ENCODE data around the gene TIGAR.
A peak's percentile ranks its signal among the peaks of the same experiment; 100 is the strongest.

Gene TIGAR

DNA sequence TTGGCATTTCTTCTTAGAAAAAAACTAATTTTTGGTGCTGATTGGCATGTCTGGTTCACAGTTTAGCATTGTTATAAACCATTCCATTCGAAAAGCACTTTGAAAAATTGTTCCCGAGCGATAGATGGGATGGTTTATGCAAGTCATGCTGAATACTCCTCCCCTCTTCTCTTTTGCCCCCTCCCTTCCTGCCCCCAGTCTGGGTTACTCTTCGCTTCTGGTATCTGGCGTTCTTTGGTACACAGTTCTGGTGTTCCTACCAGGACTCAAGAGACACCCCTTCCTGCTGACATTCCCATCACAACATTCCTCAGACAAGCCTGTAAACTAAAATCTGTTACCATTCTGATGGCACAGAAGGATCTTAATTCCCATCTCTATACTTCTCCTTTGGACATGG is 20.1 kb upstream of the TIGAR start:
- no peak for DNase-seq (ENCODE audit: low read depth in 1 of 2, low spot score in 1 of 2)
- in situ Hi-C loops (cut with HindIII; ENCODE audit: low pct_unique_long_range_greater_than_20kb, low sequenced_read_pairs), result no loop called here
- TF ChIP-seq JUND (IDR thresholded peaks at IDR 0.05; ENCODE audit: low read depth), result no peak

DNA sequence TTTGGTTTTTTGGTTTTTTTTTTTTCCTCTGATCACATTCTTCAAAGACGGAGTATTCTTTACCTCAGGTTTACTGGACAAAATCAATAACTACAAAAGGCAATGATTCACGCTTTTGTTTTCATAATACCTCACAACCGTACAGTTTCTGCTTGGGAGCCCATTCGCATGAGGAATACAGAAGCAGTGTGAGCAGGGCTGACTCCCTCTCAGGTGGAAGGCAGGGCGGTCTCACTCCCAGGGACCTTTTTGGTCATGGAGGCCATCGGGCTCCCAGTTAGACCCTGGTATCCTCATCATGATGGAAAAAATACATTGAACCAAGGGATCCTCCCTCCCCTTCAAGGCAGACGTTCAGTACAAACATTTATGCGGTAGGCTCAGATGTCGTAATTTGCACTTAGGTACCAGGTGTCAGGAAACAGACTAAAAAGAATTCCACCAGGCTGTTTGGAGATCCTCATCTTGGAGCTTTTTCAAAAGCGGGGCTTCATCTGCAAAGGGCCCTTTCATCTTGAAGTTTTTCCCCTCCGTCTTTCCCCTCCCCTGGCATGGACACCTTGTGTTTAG is 19.0 kb upstream of the TIGAR start:
- in situ Hi-C loops (cut with HindIII; ENCODE audit: low pct_unique_long_range_greater_than_20kb, low sequenced_read_pairs), result no loop called here
- TF ChIP-seq JUND (IDR thresholded peaks at IDR 0.05; ENCODE audit: low read depth), result no peak
- DNase-seq (ENCODE audit: low read depth in 1 of 2, low spot score in 1 of 2), result no peak

DNA sequence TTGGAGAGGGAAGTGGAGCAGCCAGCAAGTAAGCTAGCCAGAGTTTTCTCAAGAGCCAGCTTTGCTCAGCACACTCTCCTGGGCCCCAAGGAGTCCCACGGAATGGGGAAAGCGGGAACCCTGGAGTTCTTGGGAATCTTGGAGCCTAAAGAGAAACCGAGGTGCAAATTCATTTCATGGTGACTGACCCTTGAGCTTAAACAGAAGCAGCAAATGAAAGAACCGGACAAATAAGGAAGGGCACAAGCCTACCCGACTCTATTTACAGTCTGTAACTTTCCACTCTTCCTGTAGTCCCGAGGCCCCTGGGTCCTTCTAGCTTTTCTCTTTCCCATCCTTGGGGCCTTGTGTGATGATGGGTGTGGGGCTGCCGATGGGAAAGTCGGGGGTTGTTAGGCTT is 18.1 kb upstream of the TIGAR start:
- no peak for DNase-seq (ENCODE audit: low read depth in 1 of 2, low spot score in 1 of 2)
- in situ Hi-C loops (cut with HindIII; ENCODE audit: low pct_unique_long_range_greater_than_20kb, low sequenced_read_pairs), result no loop called here
- TF ChIP-seq JUND (IDR thresholded peaks at IDR 0.05; ENCODE audit: low read depth), result no peak

DNA sequence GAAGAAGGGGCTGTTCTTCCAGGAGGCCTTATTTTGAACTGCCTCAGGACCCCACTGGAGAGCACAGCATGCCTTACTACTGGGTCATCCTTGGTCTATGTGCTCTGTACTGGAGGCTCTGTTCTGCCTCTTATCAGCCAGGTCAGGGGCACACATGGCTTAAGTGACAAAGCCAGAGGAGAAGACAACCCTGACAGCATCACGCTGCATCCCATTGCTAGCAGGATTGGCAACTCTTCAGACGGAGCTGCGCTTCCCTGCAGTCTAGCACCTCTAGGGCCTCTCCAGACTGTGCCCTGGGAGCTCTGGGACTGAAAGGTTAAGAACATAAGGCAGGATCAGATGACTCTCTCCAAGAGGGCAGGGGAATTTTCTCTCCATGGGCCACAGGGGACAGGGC is 17.3 kb upstream of the TIGAR start:
- no peak for DNase-seq (ENCODE audit: low read depth in 1 of 2, low spot score in 1 of 2)
- TF ChIP-seq JUND (IDR thresholded peaks at IDR 0.05; ENCODE audit: low read depth), result no peak
- in situ Hi-C loops (cut with HindIII; ENCODE audit: low pct_unique_long_range_greater_than_20kb, low sequenced_read_pairs), result no loop called here

DNA sequence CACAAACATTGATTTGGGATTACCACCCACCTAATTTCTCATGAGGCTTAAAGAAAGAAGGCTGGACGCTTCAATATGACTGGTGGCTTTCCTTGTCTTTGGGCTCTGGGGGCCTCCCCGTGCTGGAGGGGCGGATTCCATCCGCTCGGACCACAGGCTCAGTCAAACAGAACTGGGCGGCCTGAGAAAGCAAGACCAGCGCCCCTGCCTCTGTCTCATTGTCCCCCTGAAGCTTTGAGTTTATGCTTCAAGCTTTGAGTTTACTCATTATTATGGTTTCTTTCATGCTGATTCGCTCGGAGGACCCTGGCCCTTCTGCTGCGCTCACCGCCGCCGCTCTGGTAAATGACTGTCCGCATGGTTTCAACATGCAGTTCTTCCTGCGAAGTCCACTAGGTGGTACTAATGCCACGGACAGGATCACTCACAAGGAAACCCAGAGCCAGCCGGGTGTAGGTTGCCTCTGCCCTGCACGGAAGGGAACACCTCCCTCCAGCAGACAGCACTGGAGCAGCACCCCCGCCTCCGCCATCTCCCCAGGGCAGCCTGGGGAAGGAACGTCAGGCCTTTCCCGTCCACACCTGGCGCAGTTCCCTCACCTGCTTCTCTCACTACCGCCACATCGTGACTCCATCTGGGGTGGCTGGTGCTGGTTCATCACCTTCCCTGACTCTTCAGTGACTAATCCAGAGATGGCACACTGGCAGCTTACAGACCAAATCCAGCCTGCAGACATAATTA is 13.2 kb upstream of the TIGAR start:
- in situ Hi-C loops (cut with HindIII; ENCODE audit: low pct_unique_long_range_greater_than_20kb, low sequenced_read_pairs), result no loop called here
- peak; percentile 35 to 80 for DNase-seq (ENCODE audit: low read depth in 1 of 2, low spot score in 1 of 2)
- TF ChIP-seq JUND (IDR thresholded peaks at IDR 0.05; ENCODE audit: low read depth), result no peak

DNA sequence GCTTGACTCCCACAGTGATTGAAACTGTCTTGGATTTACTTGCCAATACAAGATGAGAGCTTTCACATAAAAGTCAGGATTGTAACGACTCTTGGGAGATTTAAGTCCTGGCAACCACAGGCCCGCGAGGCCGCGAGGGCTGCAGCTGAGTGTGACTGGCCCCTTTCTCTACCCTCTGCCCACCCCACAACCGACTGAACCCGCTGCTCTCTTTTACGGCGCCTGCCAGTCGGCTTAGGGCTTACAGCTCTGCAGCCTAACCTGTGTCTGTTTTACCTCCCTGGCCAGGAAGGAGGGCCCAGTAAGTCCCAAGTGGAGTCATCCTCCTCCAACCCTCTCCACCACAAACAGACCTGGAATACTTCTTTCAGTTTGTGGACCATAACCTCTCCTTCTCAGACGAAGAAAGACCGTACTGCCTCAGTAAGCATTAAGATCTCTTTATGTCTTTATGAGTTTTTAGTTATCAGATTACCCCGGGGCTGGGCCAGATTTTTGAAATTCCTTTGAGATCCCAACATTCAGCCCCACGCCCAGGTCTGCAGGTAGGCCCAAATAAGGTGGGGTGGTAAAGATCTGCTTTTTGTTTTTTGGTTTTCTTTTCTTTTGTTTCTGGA is 12.6 kb upstream of the TIGAR start:
- peak in 1 of 2 experiments; percentile 52 for DNase-seq (ENCODE audit: low read depth in 1 of 2, low spot score in 1 of 2)
- in situ Hi-C loops (cut with HindIII; ENCODE audit: low pct_unique_long_range_greater_than_20kb, low sequenced_read_pairs), result no loop called here
- no peak for TF ChIP-seq JUND (IDR thresholded peaks at IDR 0.05; ENCODE audit: low read depth)

DNA sequence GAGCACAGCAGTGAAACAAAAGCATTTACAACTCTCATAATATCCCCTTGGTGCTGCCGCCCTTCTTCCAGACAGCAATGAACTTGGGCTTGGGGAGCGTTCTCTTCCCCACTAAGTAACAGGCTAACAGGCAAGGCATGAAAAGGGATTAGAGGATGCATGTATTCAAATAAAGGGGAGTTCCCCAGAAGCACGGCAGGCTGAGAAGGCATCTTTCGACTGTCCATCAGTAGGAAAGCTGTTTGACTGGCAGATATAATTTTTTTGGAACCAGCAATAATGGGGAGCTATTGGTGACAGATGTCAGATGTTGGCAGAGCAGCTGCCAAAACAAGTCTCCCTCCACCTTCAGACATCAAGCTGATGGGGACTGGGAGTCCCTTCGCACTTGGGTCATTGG is 9.2 kb upstream of the TIGAR start:
- in situ Hi-C loops (cut with HindIII; ENCODE audit: low pct_unique_long_range_greater_than_20kb, low sequenced_read_pairs), result no loop called here
- DNase-seq (ENCODE audit: low read depth in 1 of 2, low spot score in 1 of 2), result no peak
- no peak for TF ChIP-seq JUND (IDR thresholded peaks at IDR 0.05; ENCODE audit: low read depth)

DNA sequence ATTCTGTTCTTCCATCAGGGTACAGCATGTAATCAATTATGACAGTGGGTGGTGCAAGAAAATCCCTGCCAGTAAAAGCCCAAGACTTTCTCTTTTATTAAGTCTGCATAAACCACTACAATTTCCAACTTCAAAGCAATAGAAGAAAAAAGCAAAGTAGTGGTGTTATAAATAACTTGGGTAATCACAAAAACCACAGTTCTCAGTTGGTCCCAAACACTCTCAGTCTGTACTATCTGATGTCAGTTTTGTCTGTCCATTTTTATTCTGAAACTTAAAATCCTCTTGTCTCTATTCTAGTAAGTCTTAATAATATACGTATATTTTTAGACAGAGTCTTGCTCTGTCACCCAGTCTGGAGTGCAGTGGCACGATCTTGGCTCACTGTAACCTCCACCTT is 8.8 kb upstream of the TIGAR start:
- no peak for TF ChIP-seq JUND (IDR thresholded peaks at IDR 0.05; ENCODE audit: low read depth)
- no peak for DNase-seq (ENCODE audit: low read depth in 1 of 2, low spot score in 1 of 2)
- in situ Hi-C loops (cut with HindIII; ENCODE audit: low pct_unique_long_range_greater_than_20kb, low sequenced_read_pairs), result no loop called here

DNA sequence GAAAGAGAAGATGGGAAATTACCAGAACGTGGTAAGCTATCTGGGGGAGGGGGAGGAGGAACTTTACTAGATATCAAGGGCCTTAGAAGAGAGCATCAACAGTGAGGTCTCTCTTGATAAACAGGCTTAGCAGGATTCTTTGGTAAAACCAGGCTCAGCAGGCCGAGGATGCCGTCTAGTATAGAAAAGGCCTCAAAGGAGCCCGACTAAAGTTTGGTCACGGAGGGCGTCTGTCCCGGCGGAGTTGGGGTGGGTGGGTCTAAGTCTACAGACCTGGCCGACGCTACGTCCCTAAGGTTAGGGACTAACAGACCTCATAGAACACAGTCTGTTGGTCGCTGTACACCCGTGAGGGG is 538 bp upstream of the TIGAR start:
- in situ Hi-C loops (cut with HindIII; ENCODE audit: low pct_unique_long_range_greater_than_20kb, low sequenced_read_pairs), result no loop called here
- DNase-seq (ENCODE audit: low read depth in 1 of 2, low spot score in 1 of 2), result peak in 1 of 2 experiments; percentile 28
- no peak for TF ChIP-seq JUND (IDR thresholded peaks at IDR 0.05; ENCODE audit: low read depth)

DNA sequence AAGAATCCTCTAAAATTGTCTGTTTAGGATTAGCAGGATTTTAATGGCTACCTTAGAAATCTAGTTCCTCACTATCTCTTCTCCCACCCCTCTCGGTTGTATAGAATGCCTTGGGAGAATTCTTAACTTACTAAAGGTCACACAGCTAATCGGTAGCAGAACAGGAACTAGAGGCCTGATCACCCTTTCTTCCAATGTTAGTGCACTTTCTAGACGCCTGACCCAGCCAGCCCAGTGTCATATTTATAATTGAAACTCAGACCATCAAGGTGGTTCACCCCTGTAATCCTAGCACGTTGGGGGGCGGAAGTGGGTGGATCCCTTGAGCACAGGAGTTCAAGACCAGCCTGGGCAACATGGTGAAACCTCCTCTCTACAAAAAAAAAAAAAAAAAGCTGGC is 1.7 kb downstream of the TIGAR start:
- DNase-seq (ENCODE audit: low read depth in 1 of 2, low spot score in 1 of 2), result no peak
- no peak for TF ChIP-seq JUND (IDR thresholded peaks at IDR 0.05; ENCODE audit: low read depth)
- in situ Hi-C loops (cut with HindIII; ENCODE audit: low pct_unique_long_range_greater_than_20kb, low sequenced_read_pairs), result no loop called here

DNA sequence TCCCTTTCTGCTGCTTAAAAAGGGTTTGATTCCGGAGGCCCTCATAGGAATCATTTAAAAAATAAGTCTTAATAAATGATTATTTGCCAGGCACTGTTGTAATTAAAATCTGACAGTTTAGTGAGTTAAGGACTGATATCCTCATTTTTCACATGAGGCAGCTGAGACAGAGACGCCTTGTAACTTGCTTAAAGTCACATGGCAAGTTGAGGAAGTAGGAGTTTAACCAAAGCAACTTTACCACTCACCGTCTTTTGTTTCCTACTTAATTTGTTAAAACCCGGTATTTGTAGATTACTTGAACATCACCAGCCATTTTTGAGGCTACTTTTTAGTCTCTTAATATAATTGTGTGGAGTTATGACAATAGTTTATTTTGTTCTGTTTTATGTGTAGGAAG is 2.4 kb downstream of the TIGAR start:
- TF ChIP-seq JUND (IDR thresholded peaks at IDR 0.05; ENCODE audit: low read depth), result no peak
- in situ Hi-C loops (cut with HindIII; ENCODE audit: low pct_unique_long_range_greater_than_20kb, low sequenced_read_pairs), result no loop called here
- no peak for DNase-seq (ENCODE audit: low read depth in 1 of 2, low spot score in 1 of 2)

DNA sequence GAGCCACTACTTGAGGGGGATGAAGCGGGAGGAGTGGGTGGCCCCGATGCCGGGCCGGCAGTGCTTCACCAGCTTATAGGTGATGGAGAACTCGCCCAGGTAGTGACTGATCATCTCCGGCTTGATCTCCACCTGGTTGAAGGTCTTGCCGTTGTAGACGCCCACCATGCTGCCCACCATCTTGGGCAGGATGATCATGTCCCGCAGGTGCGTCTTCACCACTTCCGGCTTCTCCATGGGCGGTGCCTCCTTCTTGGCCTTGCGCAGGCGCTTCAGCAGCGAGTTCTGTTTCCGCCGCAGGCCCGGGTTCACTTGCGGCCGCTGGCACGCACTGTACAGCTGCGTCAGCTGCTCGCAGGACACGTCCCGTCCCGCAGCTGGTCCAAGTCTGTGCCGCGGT is 3.4 kb downstream of the TIGAR start:
- no peak for DNase-seq (ENCODE audit: low read depth in 1 of 2, low spot score in 1 of 2)
- TF ChIP-seq JUND (IDR thresholded peaks at IDR 0.05; ENCODE audit: low read depth), result no peak
- in situ Hi-C loops (cut with HindIII; ENCODE audit: low pct_unique_long_range_greater_than_20kb, low sequenced_read_pairs), result no loop called here

DNA sequence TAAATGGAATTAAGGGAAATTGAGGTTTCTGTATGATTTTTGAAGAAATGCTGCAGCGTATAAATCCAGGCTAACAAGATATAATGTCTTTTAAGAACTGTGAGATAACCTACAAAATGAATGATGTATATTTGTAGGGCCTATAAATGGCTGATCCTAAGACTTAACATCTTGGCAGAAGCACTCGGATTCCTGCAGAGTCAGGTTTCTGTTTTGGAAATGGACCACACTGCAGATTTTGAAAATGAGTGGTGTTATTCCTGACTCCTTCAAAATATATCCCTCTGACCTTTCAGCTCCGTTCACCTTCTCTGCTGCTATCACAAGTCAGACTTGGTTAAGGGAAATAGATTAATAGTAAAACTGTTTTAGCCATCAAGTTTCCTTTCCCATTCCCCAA is 5.0 kb downstream of the TIGAR start:
- in situ Hi-C loops (cut with HindIII; ENCODE audit: low pct_unique_long_range_greater_than_20kb, low sequenced_read_pairs), result no loop called here
- TF ChIP-seq JUND (IDR thresholded peaks at IDR 0.05; ENCODE audit: low read depth), result no peak
- no peak for DNase-seq (ENCODE audit: low read depth in 1 of 2, low spot score in 1 of 2)

All from T47D (cell line).